Uterus (tissue), 4 donors: Measurements from ENCODE around the gene ADRA2C. TPM values are rescaled to one million over a fixed set of nuclear protein-coding genes. Genes with fewer than 3 reads are reported as not detected.

ENCODE experiments used
- DNase-seq, 2 donors: peaks; one replicate each; pipeline ENCODE4 v3.0.0-alpha.2; 2019 to 2020
- H3K27ac ChIP-seq, 2 donors: fragments of 200-600 bp; sonication (generic); 1 replicate in 1 of 2; 2 replicates in 1 of 2; pipeline ENCODE4 v1.5.1; 2016 to 2018
- H3K27me3 ChIP-seq, 2 donors: fragments of 200-600 bp; sonication (generic); one replicate each; pipeline ENCODE4 v1.5.1; 2018 to 2019; ENCODE audit warnings: control low read depth in 1 of 2
- H3K36me3 ChIP-seq, 2 donors: fragments of 200-600 bp; sonication (generic); one replicate each; pipeline ENCODE4 v1.5.1; 2019; ENCODE audit warnings: control low read depth in 1 of 2
- H3K4me1 ChIP-seq, 2 donors: fragments of 200-600 bp; sonication (generic); one replicate each; pipeline ENCODE4 v1.5.1; 2018 to 2019; ENCODE audit warnings: control low read depth in 1 of 2
- H3K4me3 ChIP-seq, 2 donors: fragments of 200-600 bp; sonication (generic); 1 replicate in 1 of 2; 2 replicates in 1 of 2; pipeline ENCODE4 v1.5.1; 2018 to 2019; ENCODE audit warnings: mild to moderate bottlenecking in 1 of 2
- H3K9me3 ChIP-seq, 2 donors: fragments of 200-600 bp; sonication (generic); one replicate each; pipeline ENCODE4 v1.5.1; 2019; ENCODE audit warnings: control low read depth in 1 of 2
- POLR2A ChIP-seq, 2 donors: fragments of 450-650 bp; IDR thresholded peaks; one replicate each; pipeline ENCODE4 v1.6.1; 2016; ENCODE audit warnings: antibody characterized with exemption in 2 of 2, mild to moderate bottlenecking in 1 of 2, moderate library complexity in 1 of 2
- intact Hi-C: fragments of 100-400 bp; cut with DNase I; formaldehyde crosslinking; loops from one replicate; pipeline ENCODE4 v1.15.1; 2023; ENCODE audit warnings: low total_unique reads
- total RNA-seq, 4 donors: library from RNA; depleted of rRNA in 3 of 4; stranded (reverse); fragments of >200 nt in 3 of 4; gene quantifications; one replicate each; pipeline versions ENCODE4 v1.1.0 to v1.2.4, GENCODE V29; 2014 to 2023
- TF ChIP-seq, protein P1 (sequence below), 4 experiments: fragments of 200-600 bp in 2 of 4; fragments of 450-650 bp in 2 of 4; sonication (generic) in 2 of 4; IDR thresholded peaks; one replicate each; pipeline ENCODE4 v1.5.1; 2016 to 2019; ENCODE audit warnings: antibody characterized with exemption in 4 of 4, mild to moderate bottlenecking in 2 of 4, moderate library complexity in 1 of 4
- donor health status: DM: yes; HTN: yes; CAD: no.

The ADRA2C gene
- total RNA-seq, 4 donors from 2014 or later: 4.1 to 75.0 (median 24.7) TPM

DNA sequence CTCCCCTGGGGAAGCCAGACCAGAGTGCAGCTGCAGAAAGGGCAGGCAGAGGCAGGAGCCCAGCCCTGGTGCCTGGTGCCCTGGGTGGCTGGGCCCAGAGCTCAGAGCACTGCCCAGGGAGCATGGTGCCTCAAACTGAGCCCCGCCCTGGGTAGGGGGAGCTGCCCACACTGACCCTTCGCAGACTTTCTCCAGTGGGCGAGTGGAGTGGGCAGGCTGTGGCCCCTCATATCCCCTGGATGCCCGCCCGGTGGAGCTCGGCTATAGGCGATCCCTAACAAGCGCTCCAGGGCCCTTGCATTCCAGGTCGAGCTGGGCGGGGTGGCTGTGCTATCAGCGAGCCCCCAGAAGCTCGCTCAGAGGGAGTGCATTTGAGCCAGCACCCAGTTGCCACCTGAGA is 17.1 kb upstream of the ADRA2C start:
- no peaks in the 10 kb centered on the region for H3K9me3 ChIP-seq
- DNase-seq: no peak
- H3K36me3 ChIP-seq: no peaks in the 10 kb centered on the region
- intact Hi-C loops: no loop called here
- TF ChIP-seq, protein P1, sequence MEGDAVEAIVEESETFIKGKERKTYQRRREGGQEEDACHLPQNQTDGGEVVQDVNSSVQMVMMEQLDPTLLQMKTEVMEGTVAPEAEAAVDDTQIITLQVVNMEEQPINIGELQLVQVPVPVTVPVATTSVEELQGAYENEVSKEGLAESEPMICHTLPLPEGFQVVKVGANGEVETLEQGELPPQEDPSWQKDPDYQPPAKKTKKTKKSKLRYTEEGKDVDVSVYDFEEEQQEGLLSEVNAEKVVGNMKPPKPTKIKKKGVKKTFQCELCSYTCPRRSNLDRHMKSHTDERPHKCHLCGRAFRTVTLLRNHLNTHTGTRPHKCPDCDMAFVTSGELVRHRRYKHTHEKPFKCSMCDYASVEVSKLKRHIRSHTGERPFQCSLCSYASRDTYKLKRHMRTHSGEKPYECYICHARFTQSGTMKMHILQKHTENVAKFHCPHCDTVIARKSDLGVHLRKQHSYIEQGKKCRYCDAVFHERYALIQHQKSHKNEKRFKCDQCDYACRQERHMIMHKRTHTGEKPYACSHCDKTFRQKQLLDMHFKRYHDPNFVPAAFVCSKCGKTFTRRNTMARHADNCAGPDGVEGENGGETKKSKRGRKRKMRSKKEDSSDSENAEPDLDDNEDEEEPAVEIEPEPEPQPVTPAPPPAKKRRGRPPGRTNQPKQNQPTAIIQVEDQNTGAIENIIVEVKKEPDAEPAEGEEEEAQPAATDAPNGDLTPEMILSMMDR (IDR thresholded peaks at IDR 0.05): no peak
- TF ChIP-seq POLR2A (IDR thresholded peaks at IDR 0.05): no peak
- no peaks in the 10 kb centered on the region for H3K4me1 ChIP-seq
- H3K27me3 ChIP-seq: no peaks in the 10 kb centered on the region
- H3K27ac ChIP-seq: no peak overlapping the region
- H3K4me3 ChIP-seq: no peak overlapping the region

DNA sequence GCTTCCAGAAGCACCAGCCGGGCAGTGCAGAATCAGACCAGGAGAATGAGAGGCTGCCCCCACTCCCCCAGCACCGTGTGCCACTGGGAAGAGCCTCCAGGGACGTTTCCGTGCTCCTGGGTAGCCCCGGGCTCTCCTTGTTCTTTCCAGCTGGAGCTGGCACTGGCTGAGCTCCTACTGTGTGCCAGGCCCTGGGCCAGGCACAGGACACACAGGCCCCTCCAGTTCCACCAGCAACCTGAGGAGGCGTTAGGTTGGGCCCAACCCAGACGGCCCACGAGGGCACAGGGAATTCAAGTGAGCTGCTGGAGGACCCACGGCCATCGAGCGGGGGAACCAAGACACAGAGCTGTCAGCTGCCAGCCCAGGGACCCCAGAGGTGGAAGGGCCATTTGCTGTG is 15.9 kb upstream of the ADRA2C start:
- Histone ChIP-seq H3K9me3 (no peaks in the 10 kb centered on the region), H3K4me1 (no peaks in the 10 kb centered on the region), H3K4me3 (no peak overlapping the region), H3K27ac (no peak overlapping the region), H3K27me3 (no peaks in the 10 kb centered on the region), H3K36me3 (no peaks in the 10 kb centered on the region)
- DNase-seq: no peak
- TF ChIP-seq POLR2A (IDR thresholded peaks at IDR 0.05): no peak
- TF ChIP-seq, protein P1 (IDR thresholded peaks at IDR 0.05): no peak
- intact Hi-C loops: no loop called here

GRCh38 chr4:3752022-3752421 is 14.2 kb upstream of the ADRA2C start:
- intact Hi-C loops: no loop called here
- Histone ChIP-seq H3K4me1 (no peaks in the 10 kb centered on the region), H3K27me3 (no peaks in the 10 kb centered on the region), H3K9me3 (no peaks in the 10 kb centered on the region), H3K27ac (no peak overlapping the region), H3K4me3 (no peak overlapping the region), H3K36me3 (no peaks in the 10 kb centered on the region)
- no peak for TF ChIP-seq POLR2A (IDR thresholded peaks at IDR 0.05)
- TF ChIP-seq, protein P1 (IDR thresholded peaks at IDR 0.05): no peak
- no peak for DNase-seq

DNA sequence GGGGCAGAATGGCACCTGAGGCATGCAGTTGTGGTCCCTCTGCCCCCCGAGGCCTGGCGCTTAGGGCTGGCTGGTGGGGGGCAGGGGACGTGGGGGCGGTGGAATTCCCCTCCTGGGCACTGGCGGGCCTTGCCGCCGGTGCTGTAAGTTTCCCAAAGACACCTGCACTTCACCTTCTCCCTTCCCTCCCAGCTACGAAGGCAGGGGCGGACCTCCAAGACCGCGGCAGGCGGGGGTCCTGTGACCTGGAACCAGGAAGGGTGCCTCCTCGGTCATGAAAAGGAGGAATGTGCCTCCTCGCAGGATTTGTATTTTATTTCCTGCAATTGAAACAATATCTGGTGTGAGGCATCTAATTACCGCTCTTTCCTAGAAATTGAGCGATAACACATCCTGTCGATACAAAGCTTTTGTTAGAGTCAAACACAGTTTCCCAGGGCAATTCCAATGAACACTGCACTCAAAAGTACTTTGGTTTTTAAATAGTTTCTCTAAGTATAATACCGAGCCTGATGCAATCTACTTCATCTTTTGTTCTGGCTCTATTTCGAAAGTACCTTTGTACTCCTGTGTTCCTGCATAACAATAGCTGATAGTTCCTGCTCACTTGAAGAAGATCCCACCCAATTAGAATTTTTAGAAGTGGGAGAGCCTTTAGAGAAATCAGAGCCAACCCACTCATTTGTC is 12.3 kb upstream of the ADRA2C start:
- DNase-seq: no peak
- H3K36me3 ChIP-seq: no peaks in the 10 kb centered on the region
- H3K4me1 ChIP-seq: no peaks in the 10 kb centered on the region
- no peaks in the 10 kb centered on the region for H3K9me3 ChIP-seq
- no peak overlapping the region for H3K27ac ChIP-seq
- no peaks in the 10 kb centered on the region for H3K27me3 ChIP-seq
- no peak overlapping the region for H3K4me3 ChIP-seq
- TF ChIP-seq POLR2A (IDR thresholded peaks at IDR 0.05): no peak
- TF ChIP-seq, protein P1 (IDR thresholded peaks at IDR 0.05): no peak
- intact Hi-C loops: no loop called here

GRCh38 chr4:3756343-3757059 is 9.7 kb upstream of the ADRA2C start:
- Histone ChIP-seq H3K27ac (no peak overlapping the region), H3K9me3 (no peaks in the 10 kb centered on the region), H3K27me3 (no peaks in the 10 kb centered on the region), H3K4me1 (no peaks in the 10 kb centered on the region), H3K4me3 (no peak overlapping the region), H3K36me3 (no peaks in the 10 kb centered on the region)
- no peak for DNase-seq
- TF ChIP-seq, protein P1 (IDR thresholded peaks at IDR 0.05): no peak
- TF ChIP-seq POLR2A (IDR thresholded peaks at IDR 0.05): no peak
- intact Hi-C loops: no loop called here
